B cell (primary cell): ENCODE results near the gene PNLIPRP1. TPM values are rescaled to one million over a fixed set of nuclear protein-coding genes. Genes with fewer than 3 reads are reported as not detected.

Experiments
- ATAC-seq: fragments of 200-7000 bp; cut with Tn5 transposase; one replicate; pipeline ENCODE4 v1.10.0; 2021; ENCODE audit warnings: low read depth, mild to moderate bottlenecking, moderate number of reproducible peaks, moderate library complexity
- CTCF ChIA-PET: fragments of 350-600 bp; sonication (Branson Sonifier 250); formaldehyde crosslinking; loops from one replicate; lab custom pipeline; 2021; ENCODE audit warnings: antibody characterized with exemption, inconsistent platforms; lab: Charles Lee
- POLR2A ChIA-PET: fragments of 350-600 bp; sonication (Branson Sonifier 250); formaldehyde crosslinking; loops from one replicate; lab custom pipeline; 2021; ENCODE audit warnings: antibody characterized with exemption; lab: Charles Lee
- DNase-seq: peaks from one replicate; pipeline ENCODE4 v3.0.0; 2013
- H2AFZ ChIP-seq: 2 replicates; pipeline ENCODE4 v1.6.1; 2012; ENCODE audit warnings: mild to moderate bottlenecking, low read depth, low read length; ENCODE audit not compliant: insufficient read depth, poor library complexity, severe bottlenecking
- H3K27ac ChIP-seq, 2 donors: 1 replicate in 1 of 2; 2 replicates in 1 of 2; pipeline ENCODE4 v1.5.1; 2012 to 2013; ENCODE audit warnings: low read length in 2 of 2, mild to moderate bottlenecking in 2 of 2, moderate library complexity in 1 of 2
- H3K27me3 ChIP-seq, 4 experiments: fragments of 200-600 bp in 1 of 4; sonication (generic) in 1 of 4; replicated peaks in 1 of 4; 1 replicate in 2 of 4; 2 replicates in 2 of 4; pipeline versions ENCODE4 v1.6.1 to v1.7.0; 2013 to 2016; ENCODE audit warnings: low read length in 3 of 4, mild to moderate bottlenecking in 2 of 4, mixed read lengths in 1 of 4, moderate library complexity in 1 of 4; ENCODE audit not compliant: insufficient read depth in 4 of 4, control insufficient read depth in 3 of 4; ENCODE audit errors: control extremely low read depth in 1 of 4
- H3K36me3 ChIP-seq, 2 experiments: replicated peaks in 1 of 2; 1 replicate in 1 of 2; 2 replicates in 1 of 2; pipeline versions ENCODE4 v1.6.1 to v1.7.1; 2013; ENCODE audit warnings: low read length in 1 of 2; ENCODE audit not compliant: insufficient read depth in 2 of 2, control insufficient read depth in 1 of 2; ENCODE audit errors: control extremely low read depth in 1 of 2, extremely low read depth in 1 of 2
- H3K4me1 ChIP-seq, 2 donors: fragments of 200-600 bp in 1 of 2; sonication (generic) in 1 of 2; 1 replicate in 1 of 2; 2 replicates in 1 of 2; pipeline versions ENCODE4 v1.5.1 to v1.6.1; 2013 to 2017; ENCODE audit warnings: low read length in 2 of 2; ENCODE audit not compliant: control insufficient read depth in 2 of 2, insufficient read depth in 2 of 2
- H3K4me2 ChIP-seq: replicated peaks from 2 replicates; pipeline ENCODE3; 2012; ENCODE audit warnings: mild to moderate bottlenecking, low read depth, low read length; ENCODE audit not compliant: poor library complexity, severe bottlenecking
- H3K4me3 ChIP-seq, 5 experiments: fragments of 200-600 bp in 1 of 5; sonication (generic) in 1 of 5; 1 replicate in 3 of 5; 2 replicates in 2 of 5; pipeline versions ENCODE4 v1.5.1 to v1.7.0; 2011 to 2016; ENCODE audit warnings: low read length in 4 of 5, mild to moderate bottlenecking in 4 of 5, low read depth in 2 of 5, control low read depth in 1 of 5, moderate library complexity in 1 of 5; ENCODE audit not compliant: insufficient read depth in 1 of 5; ENCODE audit errors: control extremely low read depth in 1 of 5, extremely low read depth in 1 of 5
- H3K79me2 ChIP-seq: fragments of 200-600 bp; sonication (generic); one replicate; pipeline ENCODE4 v1.6.0; 2016; ENCODE audit warnings: low read length; ENCODE audit not compliant: control insufficient read depth, insufficient read depth
- H3K9ac ChIP-seq: fragments of 200-600 bp; sonication (generic); 2 replicates; pipeline ENCODE4 v1.6.1; 2017; ENCODE audit warnings: mild to moderate bottlenecking, low read length, moderate library complexity
- H3K9me3 ChIP-seq, 3 donors: one replicate each; pipeline versions ENCODE4 v1.6.1 to v1.7.1; 2013; ENCODE audit warnings: low read length in 2 of 3; ENCODE audit not compliant: control insufficient read depth in 2 of 3, insufficient read depth in 1 of 3; ENCODE audit errors: control extremely low read depth in 1 of 3
- H4K20me1 ChIP-seq: 2 replicates; pipeline ENCODE4 v1.6.0; 2012; ENCODE audit warnings: mild to moderate bottlenecking, low read length; ENCODE audit not compliant: insufficient read depth, control insufficient read depth, poor library complexity, severe bottlenecking
- H3K27ac Mint-ChIP-seq: one replicate; pipeline ENCODE4 v1.8.0; 2021; ENCODE audit warnings: mixed read lengths
- H3K27me3 Mint-ChIP-seq: one replicate; pipeline ENCODE4 v1.8.0; 2021; ENCODE audit warnings: mixed read lengths
- H3K4me1 Mint-ChIP-seq: one replicate; pipeline ENCODE4 v1.8.0; 2021; ENCODE audit warnings: mixed read lengths
- H3K4me3 Mint-ChIP-seq: one replicate; pipeline ENCODE4 v1.8.0; 2021; ENCODE audit warnings: mixed read lengths
- H3K9me3 Mint-ChIP-seq: one replicate; pipeline ENCODE4 v1.8.0; 2022; ENCODE audit warnings: mixed read lengths; ENCODE audit not compliant: insufficient read depth
- CTCF ChIP-seq: fragments of 200-600 bp; IDR thresholded peaks from one replicate; pipeline ENCODE4 v1.8.0; 2022; ENCODE audit warnings: antibody characterized with exemption, mild to moderate bottlenecking
- EZH2 ChIP-seq: IDR thresholded peaks from 2 replicates; pipeline ENCODE4 v1.6.1; 2012; ENCODE audit warnings: borderline replicate concordance, low read depth, mild to moderate bottlenecking, moderate library complexity, low read length; ENCODE audit not compliant: insufficient read depth, poor library complexity, severe bottlenecking
- WGBS: methylation state at CpG from one replicate; pipeline ENCODE4 v1.1.5; 2013; ENCODE audit warnings: missing lambda C conversion rate; ENCODE audit not compliant: insufficient coverage; 5-methylcytosine and 5-hydroxymethylcytosine counted together
- intact Hi-C: fragments of 100-400 bp; cut with micrococcal nuclease; formaldehyde crosslinking; loops from one replicate; pipeline ENCODE4 v1.10.0; 2022
- polyA plus RNA-seq: library from polyadenylated mRNA; depleted of rRNA; stranded (reverse); fragments of >200 nt; gene quantifications from 2 replicates; pipeline ENCODE4 v1.2.3, GENCODE V29; 2012
- total RNA-seq, 2 donors: library from RNA; stranded (reverse); fragments of 120-200 nt in 1 of 2; gene quantifications; 1 replicate in 1 of 2; 2 replicates in 1 of 2; pipeline versions ENCODE4 v1.2.3 to v1.2.4, GENCODE V29; 2013 to 2022

The PNLIPRP1 gene
- total and polyA plus RNA-seq, 2 donors (not counting 1 experiment from before 2014, with no cell fraction given): not detected

- peaks cover 0 to 7% (median 0%) of the 10 kb centered on the region in 3 donors for H3K9me3 ChIP-seq
- no peak overlapping the region for H3K4me2 ChIP-seq
- no peak overlapping the region for H3K4me3 Mint-ChIP-seq
- no peak for DNase-seq
- H4K20me1 ChIP-seq: no peaks in the 10 kb centered on the region
- H3K27ac ChIP-seq: no peak overlapping the region
- ChIA-PET CTCF (no interaction called here), POLR2A (no interaction called here)
- H3K9me3 Mint-ChIP-seq: peaks cover 3% of the 10 kb centered on the region
- intact Hi-C loops: no loop called here
- no peaks in the 10 kb centered on the region for H3K36me3 ChIP-seq
- no peak overlapping the region for H2AFZ ChIP-seq
- no peak overlapping the region for H3K27ac Mint-ChIP-seq
- no peaks in the 10 kb centered on the region for H3K4me1 Mint-ChIP-seq
- H3K4me3 ChIP-seq: no peak overlapping the region
- ATAC-seq: no peak
- 51% methylated on average over 2 of the region's 4 CpGs for WGBS
- no peak overlapping the region for H3K9ac ChIP-seq
- TF ChIP-seq CTCF (no peak), EZH2 (no peak)
- H3K27me3 Mint-ChIP-seq: peaks cover 11% of the 10 kb centered on the region
- no peaks in the 10 kb centered on the region for H3K4me1 ChIP-seq
- H3K79me2 ChIP-seq: no peaks in the 10 kb centered on the region
- H3K27me3 ChIP-seq: no peaks in the 10 kb centered on the region
Measured at GRCh38 chr10:116654816-116655215, 64.1 kb downstream of the PNLIPRP1 start.

DNA sequence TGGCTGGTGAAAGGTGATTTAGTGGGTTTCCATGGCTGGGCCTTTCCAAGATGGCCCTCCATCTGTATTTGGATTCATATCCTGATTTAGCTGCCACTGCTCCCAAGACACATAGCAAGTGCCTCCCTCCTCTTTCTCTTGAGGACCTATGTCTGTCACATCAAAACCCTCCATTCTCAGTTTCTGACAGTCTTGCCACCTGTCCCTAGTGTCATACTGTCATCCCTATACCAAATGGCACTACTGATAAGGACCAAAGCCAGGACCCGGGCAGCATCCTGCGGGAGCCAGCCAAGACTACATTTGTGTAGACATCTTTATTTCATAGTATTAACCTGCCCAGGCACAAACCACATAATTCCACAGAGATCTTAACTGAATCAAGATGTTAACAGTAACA is 64.8 kb downstream of the PNLIPRP1 start:
- intact Hi-C loops: no loop called here
- Mint-ChIP-seq H3K27me3 (peaks cover 11% of the 10 kb centered on the region), H3K4me3 (no peak overlapping the region), H3K4me1 (no peaks in the 10 kb centered on the region), H3K27ac (no peak overlapping the region), H3K9me3 (no peaks in the 10 kb centered on the region)
- no peak overlapping the region for H3K27ac ChIP-seq
- CTCF ChIA-PET: no interaction called here
- no peak overlapping the region for H3K4me3 ChIP-seq
- no peaks in the 10 kb centered on the region for H3K27me3 ChIP-seq
- no peaks in the 10 kb centered on the region for H3K79me2 ChIP-seq
- no peak for ATAC-seq
- no peak for DNase-seq
- 100% methylated on average over 2 of the region's 2 CpGs for WGBS
- POLR2A ChIA-PET: no interaction called here
- H2AFZ ChIP-seq: no peak overlapping the region
- H4K20me1 ChIP-seq: no peaks in the 10 kb centered on the region
- H3K36me3 ChIP-seq: no peaks in the 10 kb centered on the region
- H3K9ac ChIP-seq: no peak overlapping the region
- H3K4me2 ChIP-seq: no peak overlapping the region
- H3K9me3 ChIP-seq: peaks cover 0 to 7% (median 0%) of the 10 kb centered on the region in 3 donors
- H3K4me1 ChIP-seq: no peaks in the 10 kb centered on the region
- no peak for TF ChIP-seq CTCF
- no peak for TF ChIP-seq EZH2
